RCC 7860 (cell line): Measurements from ENCODE around the gene ZNF594.
"Not testable (repeated sequence)": the region's sequence is repeated elsewhere in the genome, so short reads cannot be mapped to it uniquely, and the experiment has no call there.

Experiments
- DNase-seq: peaks from one replicate; pipeline ENCODE4 v3.0.0-alpha.2; 2015; ENCODE audit warnings: low spot score
- FAIRE-seq: peaks from 2 replicates; lab custom pipeline; 2012; peaks lifted over from hg19 to GRCh38; lab: Jason Lieb, UNC

ZNF594 gene

DNA sequence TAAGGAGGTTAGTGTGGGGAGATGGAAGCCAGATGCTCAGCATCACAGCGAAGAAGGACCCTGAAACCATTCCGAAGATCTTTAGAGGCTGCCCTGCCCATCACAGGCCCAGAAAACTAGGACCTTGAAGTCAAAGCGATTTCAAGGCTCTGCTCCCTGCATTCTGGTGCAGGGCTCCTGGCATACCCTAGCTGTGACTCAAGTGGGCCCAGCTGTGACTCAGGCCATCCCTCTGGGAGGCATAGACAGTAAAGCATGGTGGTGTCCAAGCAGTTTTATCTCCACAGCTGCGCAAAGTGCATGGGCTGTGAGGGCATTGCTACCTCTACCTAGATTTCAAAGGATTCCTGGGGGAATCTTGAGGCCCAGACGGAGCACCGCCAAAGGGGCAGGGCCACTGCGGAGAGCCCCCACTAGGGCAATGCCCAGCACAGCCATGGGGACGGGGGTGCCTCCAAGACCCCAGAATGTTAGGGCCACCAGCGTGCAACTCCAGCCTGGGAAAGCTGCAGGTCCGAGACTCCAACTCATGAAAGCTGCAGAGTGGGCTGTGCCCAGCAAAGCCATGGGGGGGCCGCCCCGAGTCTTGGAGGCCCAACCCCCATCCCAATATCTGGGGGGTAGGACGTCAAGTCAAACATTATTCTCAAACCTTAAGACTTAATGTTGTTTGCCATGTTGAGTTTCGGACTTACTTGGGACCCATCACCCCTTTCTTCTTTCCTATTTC lies 11.7 kb upstream of the ZNF594 start:
- DNase-seq, result peak; percentile 7

DNA sequence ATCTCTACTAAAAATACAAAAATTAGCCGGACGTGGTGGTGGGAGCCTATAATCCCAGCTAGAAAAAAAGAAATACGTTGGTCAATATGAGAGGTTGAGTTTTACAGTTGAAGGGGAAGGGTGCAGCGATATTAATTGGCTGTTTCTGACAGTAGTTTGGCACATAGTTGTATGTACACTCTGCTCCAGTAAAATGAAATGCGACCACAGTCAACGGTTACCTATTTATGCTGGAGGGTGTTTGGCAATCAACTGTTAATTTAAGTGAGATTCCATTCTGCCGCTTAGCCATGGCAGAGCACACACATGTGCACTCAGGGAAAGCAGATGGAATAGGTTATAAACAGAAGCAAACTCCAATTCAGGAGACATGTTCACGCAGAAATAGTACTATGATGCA lies 9.3 kb upstream of the ZNF594 start:
- FAIRE-seq (no peak), DNase-seq (no peak)

More for the DNA sequence above, 11.7 kb upstream of the ZNF594 start:
- FAIRE-seq, result no peak

DNA sequence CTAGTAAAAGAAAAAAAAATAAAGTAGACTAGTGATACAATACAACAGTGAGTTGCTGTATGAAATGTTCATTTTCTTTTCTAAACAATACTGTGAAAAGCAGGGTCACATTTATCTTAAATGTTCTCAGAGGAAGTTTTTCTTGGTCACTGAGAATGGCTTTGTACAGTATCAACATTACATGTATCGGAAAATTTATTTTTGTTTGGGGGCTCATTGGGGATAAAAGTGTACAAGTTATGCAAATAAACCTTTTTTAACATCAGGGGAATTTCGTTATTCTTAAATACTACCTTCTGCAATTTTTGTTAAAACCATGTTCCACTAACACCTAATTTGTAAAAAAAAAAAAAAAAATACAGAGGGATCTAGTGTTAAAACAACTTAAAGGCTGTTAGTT lies 8.7 kb upstream of the ZNF594 start:
- DNase-seq, result no peak
- no peak for FAIRE-seq

DNA sequence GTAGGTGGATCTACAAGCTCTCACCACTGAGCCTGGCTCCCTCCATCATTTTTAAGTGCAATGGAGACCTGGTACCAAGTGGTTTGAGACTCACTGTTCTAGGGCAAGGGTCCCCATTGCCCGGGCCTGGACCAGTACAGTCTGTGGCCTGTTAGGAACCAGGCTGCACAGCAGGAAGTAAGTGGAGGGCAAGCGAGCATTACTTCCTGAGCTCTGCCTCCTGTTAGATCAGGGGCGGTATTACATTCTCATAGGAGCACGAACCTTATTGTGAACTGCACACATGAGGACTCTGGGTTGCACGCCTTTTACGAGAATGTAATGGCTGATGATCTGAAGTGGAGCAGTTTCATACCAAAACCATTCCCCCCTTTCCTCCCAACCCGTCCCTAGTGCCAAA lies 6.8 kb upstream of the ZNF594 start:
- DNase-seq (no peak), FAIRE-seq (no peak)

DNA sequence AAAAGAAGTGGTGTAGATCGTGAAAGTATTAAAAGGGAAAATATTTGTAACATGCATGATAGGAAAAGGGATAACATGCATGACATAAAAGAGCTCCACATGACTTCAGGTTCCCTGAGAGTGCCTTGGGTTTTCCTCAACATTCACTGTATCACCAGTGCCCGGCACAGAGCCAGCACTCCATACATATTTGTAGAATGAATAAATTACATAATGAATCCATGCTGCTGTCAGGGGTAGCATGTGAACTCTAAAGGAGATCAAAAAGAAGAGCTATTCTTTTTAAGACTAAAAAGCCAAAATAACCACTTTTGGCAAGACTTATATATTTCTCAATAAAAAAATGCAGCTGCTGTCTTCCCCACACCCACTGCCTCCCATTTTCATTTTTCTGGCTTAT lies 2.7 kb upstream of the ZNF594 start:
- DNase-seq (no peak), FAIRE-seq (no peak)

DNA sequence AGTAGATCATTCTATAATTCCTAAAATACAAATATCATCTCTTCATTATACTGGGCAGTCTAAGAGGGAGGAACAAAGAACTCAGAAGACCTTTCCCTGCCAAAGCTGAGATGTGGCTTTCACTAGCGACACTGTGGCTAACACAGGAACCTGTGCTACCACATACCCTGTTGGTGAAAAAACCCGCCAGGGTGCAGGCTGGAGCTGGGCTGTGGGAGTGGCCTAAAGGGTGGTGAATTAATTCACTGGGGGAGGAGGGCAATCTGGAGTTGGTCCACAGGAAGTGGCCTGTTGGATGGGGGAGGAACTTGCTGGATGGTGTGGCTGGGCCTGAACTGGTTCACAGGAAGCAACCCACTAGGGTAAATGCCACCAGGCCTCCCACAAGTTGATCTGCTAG lies 7.4 kb downstream of the ZNF594 start:
- DNase-seq (no peak), FAIRE-seq (no peak)

DNA sequence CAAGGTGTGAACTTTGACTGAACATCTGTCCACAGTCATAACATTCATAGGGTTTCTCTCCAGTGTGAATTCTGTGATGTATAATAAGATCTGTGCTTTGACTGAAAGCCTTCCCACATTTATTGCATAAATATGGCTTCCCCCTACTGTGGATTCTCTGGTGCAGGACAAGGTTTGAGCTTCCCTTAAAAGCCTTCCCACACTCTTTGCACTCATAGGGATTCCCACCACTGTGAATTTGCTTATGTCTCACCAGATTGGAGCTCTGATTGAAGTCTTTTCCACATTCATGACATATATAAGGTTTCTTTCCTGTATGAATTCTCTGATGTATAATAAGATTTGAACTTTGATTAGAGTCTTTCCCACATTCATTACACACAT lies 8.3 kb downstream of the ZNF594 start:
- DNase-seq, result no peak
- no peak for FAIRE-seq

DNA sequence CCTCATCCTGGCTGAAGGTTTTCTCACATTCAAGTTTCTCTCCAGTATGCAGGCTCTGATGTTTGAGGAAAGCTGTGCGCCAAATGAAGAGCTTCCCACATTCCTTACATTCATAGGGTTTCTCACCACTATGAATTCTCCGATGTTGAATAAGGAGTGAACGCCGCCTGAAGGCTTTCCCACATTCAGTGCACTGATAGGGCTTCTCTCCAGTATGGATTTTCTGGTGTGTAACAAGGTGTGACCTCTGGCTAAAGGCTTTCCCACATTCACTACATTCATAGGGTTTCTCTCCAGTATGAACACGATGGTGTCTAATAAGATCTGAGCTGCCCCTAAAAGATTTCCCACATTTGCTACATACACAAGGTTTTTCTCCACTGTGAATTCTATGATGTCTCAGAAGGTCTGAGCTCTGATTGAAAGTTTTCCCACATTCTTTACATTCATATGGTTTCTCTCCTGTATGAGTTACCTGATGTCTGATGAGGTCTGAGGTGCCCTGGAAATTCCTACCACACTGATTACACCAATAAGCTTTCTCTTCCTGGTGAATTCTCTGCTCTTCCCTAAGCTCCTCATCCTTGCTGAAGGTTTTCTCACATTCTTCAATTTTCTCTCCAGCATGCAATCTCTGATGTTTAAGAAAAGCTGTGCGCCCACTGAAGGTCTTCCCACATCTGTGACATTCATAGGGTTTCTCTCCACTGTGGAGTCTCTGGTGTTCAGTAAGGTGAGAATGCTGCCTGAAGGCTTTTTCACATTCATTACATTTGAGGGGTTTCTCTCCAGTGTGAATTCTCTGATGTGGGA lies 8.9 kb downstream of the ZNF594 start:
- FAIRE-seq (no peak), DNase-seq (no peak)

DNA sequence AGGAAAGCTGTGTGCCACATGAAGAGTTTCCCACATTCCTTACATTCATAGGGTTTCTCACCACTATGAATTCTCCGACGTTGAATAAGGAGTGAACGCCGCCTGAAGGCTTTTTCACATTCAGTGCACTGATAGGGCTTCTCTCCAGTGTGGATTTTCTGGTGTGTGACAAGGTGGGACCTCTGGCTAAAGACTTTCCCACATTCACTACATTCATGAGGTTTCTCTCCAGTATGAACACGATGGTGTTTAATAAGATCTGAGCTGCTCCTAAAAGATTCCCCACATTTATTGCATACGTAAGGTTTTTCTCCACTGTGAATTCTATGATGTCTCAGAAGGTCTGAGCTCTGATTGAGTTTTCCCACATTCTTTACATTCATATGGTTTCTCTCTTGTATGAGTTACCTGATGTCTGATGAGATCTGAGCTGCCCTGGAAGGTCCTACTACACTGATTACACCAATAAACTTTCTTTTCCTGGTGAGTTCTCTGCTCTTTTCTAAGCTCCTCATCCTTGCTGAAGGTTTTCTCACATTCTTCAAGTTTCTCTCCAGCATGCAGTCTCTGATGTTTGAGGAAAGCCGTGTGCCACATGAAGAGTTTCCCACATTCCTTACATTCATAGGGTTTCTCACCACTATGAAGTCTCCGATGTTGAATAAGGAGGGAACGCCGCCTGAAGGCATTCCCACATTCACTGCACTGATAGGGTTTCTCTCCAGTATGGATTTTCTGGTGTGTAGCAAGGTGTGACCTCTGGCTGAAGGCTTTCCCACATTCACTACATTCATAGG lies 10.0 kb downstream of the ZNF594 start:
- DNase-seq (no peak), FAIRE-seq (no peak)

DNA sequence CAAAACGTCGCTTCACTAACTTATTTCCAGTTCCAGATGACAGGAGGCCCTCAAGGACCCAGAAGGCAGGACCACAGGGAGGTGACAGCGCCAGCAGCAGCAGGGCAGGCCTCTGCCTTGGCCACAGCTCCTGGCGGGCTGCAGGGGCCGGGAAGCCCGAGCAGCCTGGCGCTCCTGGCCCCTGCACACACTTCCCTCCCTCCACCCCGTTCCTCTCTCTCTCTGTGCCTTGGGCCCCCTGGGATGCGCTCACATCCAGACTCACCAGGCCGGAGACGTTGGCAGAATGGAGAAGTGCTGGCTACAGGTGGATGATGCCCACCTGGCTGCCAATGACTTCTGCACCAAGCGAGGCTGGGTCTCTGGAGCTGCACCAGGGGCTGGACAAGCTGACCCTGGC lies 12.7 kb downstream of the ZNF594 start:
- DNase-seq (no peak), FAIRE-seq (no peak)

DNA sequence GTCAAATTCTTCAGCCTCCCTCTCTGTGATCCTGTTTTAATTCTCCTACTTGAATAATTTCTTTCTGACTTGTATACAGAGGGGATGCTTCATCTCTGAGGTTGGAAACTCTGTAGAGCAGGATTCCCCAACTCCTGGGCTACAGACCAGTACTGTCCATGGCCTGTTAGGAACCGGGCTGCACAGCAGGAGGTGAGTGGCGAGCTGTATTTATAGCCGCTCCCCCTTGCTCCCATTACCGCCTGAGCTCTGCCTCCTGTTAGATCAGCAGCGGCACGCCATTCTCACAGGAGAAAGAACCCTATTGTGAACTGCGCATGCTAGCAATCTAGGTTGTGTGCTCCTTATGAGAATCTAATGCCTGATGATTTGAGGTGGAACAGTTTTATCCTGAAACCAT lies 16.6 kb downstream of the ZNF594 start:
- not testable (repeated sequence) for FAIRE-seq, DNase-seq

DNA sequence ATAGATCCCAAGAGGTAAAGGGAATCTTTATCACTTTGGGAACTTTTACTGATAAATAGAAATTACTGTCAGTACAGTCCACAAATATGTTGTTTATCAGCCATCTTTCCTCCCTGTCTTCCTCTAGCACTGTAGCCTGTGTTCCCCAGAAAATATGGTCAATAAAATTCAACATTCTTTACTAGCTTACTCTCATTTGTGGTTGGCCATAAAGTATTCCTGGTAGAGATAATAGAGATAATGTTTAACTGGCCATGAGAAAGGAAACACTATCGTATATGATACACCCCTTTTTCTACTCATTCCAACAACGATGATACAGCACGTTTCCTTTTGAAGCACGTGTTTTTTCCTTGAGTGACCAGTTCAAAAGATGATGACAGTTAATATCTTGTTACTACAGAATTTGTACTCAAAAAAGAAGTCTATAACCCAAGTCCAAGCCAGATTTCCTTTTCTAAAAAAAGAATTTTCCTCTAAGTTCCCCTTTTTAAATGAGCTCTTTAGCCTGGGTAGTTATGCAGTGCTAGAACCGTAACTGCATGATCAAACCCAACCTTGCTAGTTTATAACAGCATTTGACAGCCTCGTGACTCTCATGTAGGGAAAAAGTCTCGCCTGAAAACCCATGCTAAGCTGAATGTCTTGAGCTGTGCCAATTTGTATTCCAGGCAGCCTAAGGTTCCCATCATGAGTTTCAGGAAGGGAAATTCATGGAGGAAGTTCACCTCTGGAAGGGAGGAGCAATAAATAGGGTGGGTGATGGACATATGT lies 25.7 kb downstream of the ZNF594 start:
- DNase-seq (peak; percentile 74), FAIRE-seq (peak; percentile 99)

DNA sequence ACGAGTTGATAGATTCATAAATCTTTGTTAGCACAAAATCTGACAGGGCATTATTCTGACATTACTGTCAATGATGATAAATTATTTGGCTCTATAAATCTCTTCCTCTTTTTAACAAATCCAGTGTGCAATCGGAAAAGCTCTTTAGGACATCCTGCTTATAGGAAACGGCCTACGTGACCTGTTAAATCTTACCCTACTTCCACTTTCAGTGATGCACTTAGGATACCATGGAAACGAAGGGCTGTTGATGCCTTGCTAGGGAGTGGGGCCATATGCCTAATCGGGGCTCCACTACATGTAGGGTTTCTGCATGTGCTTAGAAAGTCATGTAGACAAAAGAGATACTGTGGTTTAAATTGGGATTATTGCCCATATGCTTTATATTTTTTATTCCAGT lies 27.2 kb downstream of the ZNF594 start:
- no peak for FAIRE-seq
- DNase-seq, result no peak

DNA sequence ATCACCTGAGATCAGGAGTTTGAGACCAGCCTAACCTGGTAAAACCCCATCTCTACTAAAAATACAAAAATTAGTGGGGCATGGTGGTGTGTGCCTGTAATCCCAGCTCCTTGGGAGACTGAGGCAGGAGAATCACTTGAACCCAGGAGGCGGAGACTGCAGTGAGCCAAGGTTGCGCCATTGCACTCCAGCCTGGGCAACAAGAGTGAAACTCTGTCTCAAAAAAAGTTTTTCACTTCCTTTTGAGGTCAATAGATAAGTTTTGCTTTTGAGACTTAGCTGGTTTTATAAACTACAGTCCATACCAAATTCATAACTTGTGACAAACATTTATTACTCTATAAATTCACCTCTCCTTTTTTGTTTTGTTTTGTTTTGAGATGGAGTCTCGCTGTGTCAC lies 29.9 kb downstream of the ZNF594 start:
- DNase-seq, FAIRE-seq: not testable (repeated sequence)

DNA sequence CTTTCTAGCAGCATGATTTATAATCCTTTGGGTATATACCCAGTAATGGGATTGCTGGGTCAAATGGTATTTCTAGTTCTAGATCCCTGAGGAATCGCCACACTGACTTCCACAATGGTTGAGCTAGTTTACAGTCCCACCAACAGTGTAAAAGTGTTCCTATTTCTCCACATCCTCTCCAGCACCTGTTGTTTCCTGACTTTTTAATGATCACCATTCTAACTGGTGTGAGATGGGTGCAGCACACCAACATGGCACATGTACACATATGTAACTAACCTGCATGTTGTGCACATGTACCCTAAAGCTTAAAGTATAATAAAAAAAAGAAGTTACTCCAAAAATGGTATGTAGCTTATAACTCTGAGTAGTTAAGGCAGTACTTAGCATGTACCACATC lies 31.0 kb downstream of the ZNF594 start:
- not testable (repeated sequence) for DNase-seq, FAIRE-seq

DNA sequence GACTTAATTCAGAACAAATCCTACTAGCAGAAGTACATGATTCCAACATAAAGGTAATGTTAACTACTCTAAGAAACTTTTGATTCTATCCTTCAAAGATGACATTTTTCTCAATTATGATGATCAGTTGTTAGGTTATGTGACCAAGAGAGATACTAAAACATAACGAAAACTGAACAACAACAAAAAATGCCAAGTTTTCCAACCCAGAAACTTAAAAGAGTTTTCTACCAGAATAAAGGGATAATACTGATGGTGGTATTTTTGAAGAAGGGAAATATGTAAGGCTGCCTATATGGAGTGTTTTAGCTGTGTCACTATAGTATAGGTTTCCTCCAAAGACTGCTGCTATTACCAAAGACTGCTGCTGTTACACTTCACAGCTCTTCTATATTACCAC lies 45.5 kb downstream of the ZNF594 start:
- DNase-seq, FAIRE-seq: not testable (repeated sequence)

DNA sequence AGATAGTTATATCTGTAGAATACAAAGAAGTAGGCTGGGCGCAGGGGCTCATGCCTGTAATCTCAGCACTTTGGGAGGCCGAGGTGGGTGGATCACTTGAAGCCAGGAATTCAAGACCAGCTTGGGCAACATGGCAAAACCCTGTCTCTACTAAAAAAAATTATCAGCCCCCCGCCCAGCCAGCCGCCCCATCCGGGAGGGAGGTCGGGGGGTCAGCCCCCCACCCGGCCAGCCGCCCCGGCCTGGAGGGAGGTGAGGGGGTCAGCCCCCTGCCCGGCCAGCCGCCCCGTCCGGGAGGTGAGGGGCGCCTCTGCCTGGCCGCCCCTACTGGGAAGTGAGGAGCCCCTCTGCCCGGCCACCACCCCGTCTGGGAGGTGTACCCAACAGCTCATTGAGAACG lies 48.8 kb downstream of the ZNF594 start:
- not testable (repeated sequence) for FAIRE-seq, DNase-seq

DNA sequence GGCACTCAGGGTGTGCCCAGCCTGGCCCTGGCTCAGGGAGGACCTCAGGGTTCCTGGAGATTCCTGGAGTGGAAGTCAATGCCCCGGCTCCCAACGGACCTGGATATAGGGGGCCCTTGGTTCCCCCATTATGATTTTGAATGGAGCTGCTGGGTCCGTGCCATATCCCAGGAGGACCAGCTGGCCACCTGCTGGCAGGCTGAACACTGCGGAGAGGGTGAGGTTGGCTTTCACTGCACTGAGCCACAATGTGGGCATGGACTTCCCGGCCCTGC lies 52.3 kb downstream of the ZNF594 start:
- FAIRE-seq (no peak), DNase-seq (no peak)

DNA sequence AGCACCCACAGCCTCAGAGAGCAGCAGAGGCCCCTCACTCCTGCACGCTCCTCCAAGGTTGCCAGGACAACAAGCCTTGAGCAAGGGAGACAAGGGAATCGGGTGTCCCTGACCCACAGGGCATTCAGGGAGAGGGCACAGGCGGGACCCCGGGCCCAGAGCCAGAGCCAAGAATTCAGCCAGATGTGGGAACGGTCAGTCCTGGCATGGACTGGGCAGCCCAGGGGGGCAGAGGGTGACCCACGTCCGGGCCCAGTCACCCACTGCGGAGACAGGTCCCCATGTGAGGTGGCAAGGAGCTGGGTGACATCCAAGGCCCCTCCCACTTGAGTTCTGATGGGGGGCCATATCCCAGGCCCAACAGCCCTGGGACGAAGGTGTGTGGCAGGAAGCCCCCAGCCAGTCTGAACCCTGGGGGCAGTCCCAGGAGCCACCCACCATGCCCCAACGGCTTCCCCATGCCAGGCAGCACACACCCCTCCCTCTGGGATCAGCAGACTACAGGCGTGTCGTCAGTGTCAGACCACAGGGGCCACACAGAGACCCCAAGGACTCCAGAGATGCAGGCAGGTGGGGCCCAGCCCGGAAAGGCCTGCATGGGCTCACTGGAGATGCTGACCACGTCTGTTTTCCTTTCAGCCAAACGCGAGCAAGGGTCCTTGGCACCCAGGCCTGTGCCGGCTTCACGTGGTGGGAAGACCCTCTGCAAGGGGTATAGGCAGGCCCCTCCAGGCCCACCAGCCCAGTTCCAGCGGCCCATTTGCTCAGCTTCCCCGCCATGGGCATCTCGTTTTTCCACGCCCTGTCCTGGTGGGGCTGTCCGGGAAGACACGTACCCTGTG lies 52.8 kb downstream of the ZNF594 start:
- FAIRE-seq, result no peak
- DNase-seq, result no peak

DNA sequence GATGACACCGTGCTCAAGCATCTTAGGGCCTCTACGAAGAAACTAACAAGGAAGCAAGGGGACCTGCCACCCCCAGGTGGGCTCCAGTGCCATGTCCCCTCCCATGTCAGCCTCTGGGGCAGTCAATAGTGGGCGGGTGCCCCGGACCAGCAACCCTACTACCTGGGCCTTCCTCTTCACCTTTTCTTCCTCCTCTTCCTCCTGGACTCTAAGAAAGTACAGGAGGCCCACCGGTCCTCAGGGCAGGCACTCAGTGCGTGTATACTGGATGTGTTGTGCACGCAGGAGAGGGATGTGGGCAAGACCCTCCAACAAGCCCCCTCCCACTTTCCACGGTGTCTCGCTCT lies 53.5 kb downstream of the ZNF594 start:
- DNase-seq, FAIRE-seq: not testable (repeated sequence)
